Neuronal stem cell (in vitro differentiated cells): ENCODE results near the gene C3orf38.
"Not testable (repeated sequence)": the region's sequence is repeated elsewhere in the genome, so short reads cannot be mapped to it uniquely, and the experiment has no call there.

Experiments
- DNase-seq: peaks from one replicate; pipeline ENCODE4 v3.0.0-alpha.2; 2013; ENCODE audit warnings: low spot score
- H2AFZ ChIP-seq: one replicate; pipeline ENCODE4 v1.6.1; 2013; ENCODE audit warnings: mild to moderate bottlenecking, low read length, inconsistent platforms
- H2AK5ac ChIP-seq: 2 replicates; pipeline ENCODE4 v1.6.1; 2013; ENCODE audit warnings: low read depth, mild to moderate bottlenecking, inconsistent platforms, low read length, moderate library complexity, mixed read lengths
- H2BK120ac ChIP-seq: 2 replicates; pipeline ENCODE4 v1.6.1; 2013; ENCODE audit warnings: low read depth, mild to moderate bottlenecking, inconsistent platforms, low read length, moderate library complexity, mixed read lengths
- H2BK12ac ChIP-seq: one replicate; pipeline ENCODE4 v1.6.1; 2013; ENCODE audit warnings: low read length, inconsistent platforms
- H2BK15ac ChIP-seq: 2 replicates; pipeline ENCODE4 v1.6.1; 2013; ENCODE audit warnings: mild to moderate bottlenecking, low read length, inconsistent platforms, mixed read lengths
- H2BK5ac ChIP-seq: one replicate; pipeline ENCODE4 v1.6.1; 2013; ENCODE audit warnings: inconsistent platforms, mild to moderate bottlenecking, low read length, moderate library complexity
- H3K14ac ChIP-seq: one replicate; pipeline ENCODE4 v1.6.1; 2013; ENCODE audit warnings: low read length, inconsistent platforms
- H3K18ac ChIP-seq: 2 replicates; pipeline ENCODE4 v1.6.1; 2013; ENCODE audit warnings: low read length, inconsistent platforms
- H3K23ac ChIP-seq: 2 replicates; pipeline ENCODE4 v1.6.1; 2013; ENCODE audit warnings: low read depth, mild to moderate bottlenecking, mixed read lengths, low read length, inconsistent platforms; ENCODE audit not compliant: poor library complexity
- H3K27ac ChIP-seq: replicated peaks from 3 replicates; pipeline ENCODE4 v1.5.1; 2013; ENCODE audit warnings: low read length, inconsistent platforms
- H3K27me3 ChIP-seq, 3 experiments: 2 replicates each; pipeline ENCODE4 v1.6.1; 2013; ENCODE audit warnings: low read length in 3 of 3, mild to moderate bottlenecking in 2 of 3, inconsistent platforms in 1 of 3, low read depth in 1 of 3, mixed read lengths in 1 of 3, moderate library complexity in 1 of 3; ENCODE audit not compliant: control insufficient read depth in 3 of 3, insufficient read depth in 3 of 3
- H3K36me3 ChIP-seq, 2 donors: replicated peaks in 1 of 2; 2 replicates each; pipeline ENCODE4 v1.6.1; 2013; ENCODE audit warnings: low read length in 2 of 2; ENCODE audit not compliant: control insufficient read depth in 2 of 2, insufficient read depth in 2 of 2
- H3K4ac ChIP-seq: 2 replicates; pipeline ENCODE4 v1.6.1; 2013; ENCODE audit warnings: inconsistent platforms, mild to moderate bottlenecking, low read length, moderate library complexity
- H3K4me1 ChIP-seq, 2 donors: 1 replicate in 1 of 2; 2 replicates in 1 of 2; pipeline ENCODE4 v1.6.1; 2013; ENCODE audit warnings: low read length in 2 of 2, low read depth in 1 of 2; ENCODE audit not compliant: control insufficient read depth in 2 of 2, insufficient read depth in 1 of 2
- H3K4me2 ChIP-seq: one replicate; pipeline ENCODE4 v1.6.1; 2013; ENCODE audit warnings: mild to moderate bottlenecking, low read length, inconsistent platforms; ENCODE audit not compliant: insufficient read depth, poor library complexity, severe bottlenecking
- H3K4me3 ChIP-seq, 2 donors: 2 replicates each; pipeline ENCODE4 v1.5.1; 2013; ENCODE audit warnings: low read length in 2 of 2, mild to moderate bottlenecking in 2 of 2, inconsistent platforms in 1 of 2, moderate library complexity in 1 of 2
- H3K79me1 ChIP-seq: one replicate; pipeline ENCODE4 v1.6.1; 2013; ENCODE audit warnings: low read depth, mild to moderate bottlenecking, inconsistent platforms, low read length, moderate library complexity
- H3K9ac ChIP-seq: one replicate; pipeline ENCODE4 v1.6.1; 2013; ENCODE audit warnings: mild to moderate bottlenecking, low read depth, low read length, inconsistent platforms; ENCODE audit not compliant: poor library complexity
- H3K9me3 ChIP-seq, 2 donors: replicated peaks in 1 of 2; 2 replicates each; pipeline versions ENCODE3 to v1.6.1; 2013; ENCODE audit warnings: low read length in 2 of 2, mild to moderate bottlenecking in 2 of 2, inconsistent platforms in 1 of 2, low read depth in 1 of 2, mixed read lengths in 1 of 2, moderate library complexity in 1 of 2; ENCODE audit not compliant: control insufficient read depth in 2 of 2, insufficient read depth in 1 of 2
- H4K8ac ChIP-seq: one replicate; pipeline ENCODE4 v1.6.1; 2013; ENCODE audit warnings: low read depth, mild to moderate bottlenecking, inconsistent platforms, low read length, moderate library complexity
- H4K91ac ChIP-seq: one replicate; pipeline ENCODE4 v1.6.1; 2013; ENCODE audit warnings: low read length, low read depth, mild to moderate bottlenecking, inconsistent platforms; ENCODE audit not compliant: poor library complexity
- WGBS, 2 donors: extraction: QIAGEN DNeasy Blood & Tissue Kit; methylation state at CpG; one replicate each; pipeline ENCODE4 v1.1.7; 2013; ENCODE audit warnings: missing lambda C conversion rate in 2 of 2, mixed read lengths in 1 of 2; ENCODE audit not compliant: insufficient read length in 2 of 2, insufficient replicate concordance in 1 of 2; ENCODE audit errors: extremely low coverage in 2 of 2; 5-methylcytosine and 5-hydroxymethylcytosine counted together

The C3orf38 gene

DNA sequence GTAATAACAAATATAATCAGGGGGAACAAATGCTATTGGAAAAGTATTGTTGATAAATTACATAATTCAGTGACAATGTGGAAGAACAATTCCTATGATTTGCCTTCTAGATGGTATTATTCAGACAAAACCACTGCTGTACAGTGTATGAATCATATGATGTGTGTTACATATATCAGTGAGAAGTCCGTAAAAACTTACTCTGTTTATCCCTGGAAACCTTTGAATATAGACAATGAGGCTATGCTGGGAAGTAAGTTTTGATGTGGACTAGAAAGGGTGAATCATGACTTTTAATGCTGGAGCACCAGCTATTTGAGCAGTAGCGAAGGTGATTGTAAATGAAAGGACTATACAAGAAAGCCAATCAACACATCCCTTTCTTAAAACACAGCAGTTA lies 17.9 kb downstream of the C3orf38 start:
- H3K4me1 ChIP-seq, result no peaks in the 10 kb centered on the region
- H3K79me1 ChIP-seq, result peaks cover 3% of the 10 kb centered on the region
- no peak overlapping the region for H3K18ac ChIP-seq
- no peak overlapping the region for H4K8ac ChIP-seq
- H2AK5ac ChIP-seq, result no peak overlapping the region
- H2BK12ac ChIP-seq, result no peak overlapping the region
- no peak overlapping the region for H3K4me2 ChIP-seq
- no peak for DNase-seq
- H3K4me3 ChIP-seq, result no peak overlapping the region
- no peak overlapping the region for H3K14ac ChIP-seq
- H3K23ac ChIP-seq, result no peak overlapping the region
- no peaks in the 10 kb centered on the region for H3K9me3 ChIP-seq
- no peak overlapping the region for H2BK120ac ChIP-seq
- H4K91ac ChIP-seq, result no peak overlapping the region
- H2BK15ac ChIP-seq, result no peak overlapping the region
- H3K9ac ChIP-seq, result no peak overlapping the region
- H2AFZ ChIP-seq, result no peak overlapping the region
- H3K27me3 ChIP-seq, result no peaks in the 10 kb centered on the region
- H3K27ac ChIP-seq, result no peak overlapping the region
- no CpG with 5 or more reads among the region's 2 CpGs for WGBS, 2 donors
- H3K36me3 ChIP-seq, result peaks cover 0 to 20% of the 10 kb centered on the region in 2 donors
- H2BK5ac ChIP-seq, result no peak overlapping the region
- no peak overlapping the region for H3K4ac ChIP-seq

DNA sequence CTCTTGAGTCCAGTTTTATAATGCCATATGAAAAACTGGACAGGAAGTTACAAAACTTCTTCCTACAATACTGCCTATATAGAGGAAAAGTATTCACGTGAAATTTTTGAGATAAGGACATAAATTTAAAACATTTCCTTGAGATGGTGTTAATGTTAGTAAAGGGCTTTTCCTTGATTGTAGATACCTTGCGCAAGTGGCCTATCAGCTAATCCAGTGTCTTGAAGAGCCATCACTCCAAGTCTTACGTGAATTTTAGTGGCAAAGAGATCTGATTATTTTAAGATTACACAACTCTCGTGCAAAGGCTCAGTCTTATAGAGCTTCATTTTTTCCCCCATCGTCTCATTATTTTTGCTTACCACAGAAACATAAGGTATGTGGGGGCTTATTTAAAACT lies 18.4 kb downstream of the C3orf38 start:
- no peaks in the 10 kb centered on the region for H3K4me1 ChIP-seq
- no peak overlapping the region for H3K9ac ChIP-seq
- no peak overlapping the region for H3K27ac ChIP-seq
- no peak overlapping the region for H3K4me3 ChIP-seq
- no peak overlapping the region for H2BK120ac ChIP-seq
- no CpG with 5 or more reads among the region's 5 CpGs for WGBS, 2 donors
- no peak overlapping the region for H4K91ac ChIP-seq
- no peak for DNase-seq
- peaks cover 0 to 16% of the 10 kb centered on the region in 2 donors for H3K36me3 ChIP-seq
- H4K8ac ChIP-seq, result no peak overlapping the region
- peaks cover 3% of the 10 kb centered on the region for H3K79me1 ChIP-seq
- H3K27me3 ChIP-seq, result no peaks in the 10 kb centered on the region
- no peak overlapping the region for H2BK15ac ChIP-seq
- H2AK5ac ChIP-seq, result no peak overlapping the region
- H3K14ac ChIP-seq, result no peak overlapping the region
- no peak overlapping the region for H3K4ac ChIP-seq
- no peak overlapping the region for H3K4me2 ChIP-seq
- H2BK12ac ChIP-seq, result no peak overlapping the region
- H3K9me3 ChIP-seq, result no peaks in the 10 kb centered on the region
- H3K18ac ChIP-seq, result no peak overlapping the region
- no peak overlapping the region for H2AFZ ChIP-seq
- H3K23ac ChIP-seq, result no peak overlapping the region
- H2BK5ac ChIP-seq, result no peak overlapping the region

GRCh38 chr3:88180398-88180999 lies 30.7 kb downstream of the C3orf38 start:
- no peak for DNase-seq
- WGBS, 2 donors, result no CpG with 5 or more reads among the region's 4 CpGs
- Histone ChIP-seq H3K23ac (no peak overlapping the region), H3K27ac (no peak overlapping the region), H2AK5ac (no peak overlapping the region), H3K4me3 (no peak overlapping the region), H3K27me3 (no peaks in the 10 kb centered on the region), H2BK15ac (no peak overlapping the region), H2BK12ac (no peak overlapping the region), H4K8ac (no peak overlapping the region), H3K4me2 (no peak overlapping the region), H2AFZ (no peak overlapping the region), H3K79me1 (no peaks in the 10 kb centered on the region), H4K91ac (no peak overlapping the region), H3K4me1 (no peaks in the 10 kb centered on the region), H3K9me3 (no peaks in the 10 kb centered on the region), H3K14ac (no peak overlapping the region), H3K9ac (no peak overlapping the region), H2BK120ac (no peak overlapping the region), H3K4ac (no peak overlapping the region), H3K36me3 (no peaks in the 10 kb centered on the region), H2BK5ac (no peak overlapping the region), H3K18ac (no peak overlapping the region)

GRCh38 chr3:88182165-88182918 lies 32.6 kb downstream of the C3orf38 start:
- not testable (repeated sequence) for H3K4me3 ChIP-seq, H2AK5ac ChIP-seq, H3K79me1 ChIP-seq, H3K4ac ChIP-seq, H3K9me3 ChIP-seq, H4K91ac ChIP-seq, H3K4me1 ChIP-seq, DNase-seq, H3K9ac ChIP-seq, H3K14ac ChIP-seq, H2BK12ac ChIP-seq, H2BK5ac ChIP-seq, H3K4me2 ChIP-seq, H3K23ac ChIP-seq, H2BK15ac ChIP-seq, H3K27ac ChIP-seq, H3K36me3 ChIP-seq, H4K8ac ChIP-seq, H2BK120ac ChIP-seq, H3K27me3 ChIP-seq, H2AFZ ChIP-seq, H3K18ac ChIP-seq
- no CpG with 5 or more reads among the region's 9 CpGs for WGBS, 2 donors
